HK-2 (cell line): ENCODE results near the gene TENM4.
"Not testable (repeated sequence)": the region's sequence is repeated elsewhere in the genome, so short reads cannot be mapped to it uniquely, and the experiment has no call there.

Experiments
- DNase-seq: peaks from one replicate; pipeline ENCODE4 v3.0.0-alpha.2; 2018; ENCODE audit not compliant: unreplicated experiment

The TENM4 gene

DNA sequence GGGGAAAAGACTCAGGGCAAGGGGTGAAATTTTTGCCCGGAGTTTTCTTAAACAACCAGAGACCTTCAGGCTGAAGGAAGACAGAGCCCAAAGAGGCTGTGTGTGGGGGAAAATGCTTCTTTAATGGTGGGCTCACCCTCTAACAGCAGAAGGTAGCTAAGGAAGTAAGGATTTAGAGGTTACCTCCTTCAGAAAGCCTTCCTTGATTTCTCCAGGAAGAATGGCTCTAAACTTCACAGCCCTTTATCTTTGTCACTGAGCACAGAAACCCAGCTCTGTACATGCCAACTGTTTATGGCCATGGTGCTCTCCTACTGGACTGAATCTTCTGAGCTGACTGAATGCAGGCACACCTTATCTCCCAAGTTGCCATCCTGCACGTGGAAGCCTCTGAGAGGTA is 196.0 kb downstream of the TENM4 start:
- no peak for DNase-seq

DNA sequence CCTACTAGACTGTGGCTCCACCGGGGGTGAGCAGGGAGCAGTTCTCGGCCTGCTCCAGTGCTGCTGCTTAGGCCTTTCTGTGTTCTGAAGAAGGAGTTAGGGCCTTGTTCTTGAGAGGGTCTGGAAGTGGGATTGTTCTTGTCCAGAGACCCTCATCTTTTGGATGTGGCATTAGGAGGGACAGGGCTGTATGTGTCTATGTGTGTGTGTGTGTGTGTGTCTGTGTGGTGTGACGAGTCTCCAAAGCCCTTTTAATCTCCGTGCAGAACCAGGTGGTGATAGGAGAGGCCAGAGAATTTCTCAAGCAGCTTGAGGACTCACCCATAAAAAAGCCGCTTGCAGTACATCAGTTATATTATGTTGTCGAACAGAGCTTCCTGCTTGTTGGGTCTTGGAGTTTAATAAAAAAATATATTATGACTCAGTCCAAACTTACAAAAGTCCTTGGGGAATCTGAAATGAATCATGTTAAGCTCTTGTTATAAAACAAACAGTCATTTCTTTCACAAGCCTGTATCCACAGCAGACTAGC is 196.5 kb downstream of the TENM4 start:
- no peak for DNase-seq

DNA sequence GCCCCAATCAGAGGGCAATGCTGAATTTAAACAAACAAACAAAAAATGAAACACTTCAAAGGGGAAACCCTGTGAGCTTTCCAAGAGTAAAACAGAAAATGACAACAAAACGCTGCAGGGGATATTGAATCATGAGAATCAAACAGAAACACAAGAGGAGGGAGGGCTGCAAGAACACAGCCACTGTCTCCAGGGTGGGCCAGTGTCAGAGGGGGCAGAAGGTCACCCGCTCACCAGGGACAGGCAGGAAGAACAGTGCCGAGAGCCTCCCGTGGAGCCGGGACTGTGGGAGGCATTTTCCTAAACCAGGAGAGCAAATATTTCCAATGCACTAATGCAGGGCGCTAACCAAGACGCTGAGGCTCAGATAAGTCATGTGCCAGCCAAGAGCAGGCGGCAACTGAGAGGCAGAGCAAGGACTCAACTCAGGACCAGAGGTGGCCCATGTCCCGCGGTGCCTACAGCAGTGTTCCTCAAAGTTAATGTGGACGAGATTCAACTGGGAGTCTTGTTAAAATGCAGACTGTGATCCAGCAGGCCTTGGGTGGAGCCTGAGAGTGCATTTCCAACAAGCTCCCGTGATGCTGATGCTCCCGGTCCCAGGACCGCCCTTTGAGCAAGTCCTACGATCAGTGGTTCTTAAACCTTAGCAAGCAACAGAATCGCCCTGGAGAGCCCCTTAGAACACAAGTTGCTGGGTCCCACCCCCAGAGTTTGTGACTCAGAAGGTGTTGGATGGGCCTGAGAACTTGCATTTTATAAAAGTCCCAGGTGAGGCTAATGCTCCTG is 197.2 kb downstream of the TENM4 start:
- DNase-seq = no peak

DNA sequence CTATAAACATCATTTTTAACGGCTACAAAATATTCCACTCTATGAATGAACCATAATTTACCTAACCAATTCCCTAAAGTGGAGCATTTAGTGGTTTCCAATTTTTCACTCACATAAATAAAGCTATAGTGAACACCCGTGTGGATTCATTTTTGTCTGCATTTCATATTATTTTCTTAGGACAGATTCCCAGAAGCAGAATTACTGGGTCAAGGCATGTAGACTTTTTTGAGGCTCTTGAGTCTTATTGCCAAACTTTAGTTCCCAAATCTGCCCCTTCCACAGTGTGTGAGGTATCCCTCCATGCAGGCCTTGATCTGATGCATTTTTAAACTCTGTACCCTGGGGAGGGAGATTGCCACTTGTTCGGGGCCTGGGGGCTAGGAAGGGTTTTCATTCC is 198.2 kb downstream of the TENM4 start:
- DNase-seq = no peak

DNA sequence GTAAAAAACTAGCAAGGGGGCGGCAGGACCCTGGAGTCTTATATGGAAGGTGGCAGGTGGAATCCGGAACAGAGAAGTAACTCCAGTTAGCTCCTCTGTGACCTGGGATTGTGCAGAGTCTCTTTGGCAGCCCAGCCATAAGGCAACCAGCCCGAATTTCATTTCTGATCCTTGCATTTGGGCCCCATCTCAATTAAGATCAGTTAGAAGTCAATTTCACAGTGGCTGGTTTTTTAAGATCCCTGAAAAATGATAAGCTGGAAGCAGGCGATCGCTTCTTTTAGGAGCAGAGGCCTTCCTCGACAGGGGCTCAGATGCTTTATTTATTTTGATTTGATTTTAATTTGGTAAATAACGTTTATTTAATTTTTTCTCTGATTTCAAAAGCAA is 199.0 kb downstream of the TENM4 start:
- no peak for DNase-seq

- DNase-seq = no peak
Measured at GRCh38 chr11:79241205-79241851, 199.5 kb downstream of the TENM4 start.

GRCh38 chr11:79237703-79238102 is 203.1 kb downstream of the TENM4 start:
- DNase-seq = no peak

- no peak for DNase-seq
Measured at GRCh38 chr11:79237091-79237490, 203.7 kb downstream of the TENM4 start.

DNA sequence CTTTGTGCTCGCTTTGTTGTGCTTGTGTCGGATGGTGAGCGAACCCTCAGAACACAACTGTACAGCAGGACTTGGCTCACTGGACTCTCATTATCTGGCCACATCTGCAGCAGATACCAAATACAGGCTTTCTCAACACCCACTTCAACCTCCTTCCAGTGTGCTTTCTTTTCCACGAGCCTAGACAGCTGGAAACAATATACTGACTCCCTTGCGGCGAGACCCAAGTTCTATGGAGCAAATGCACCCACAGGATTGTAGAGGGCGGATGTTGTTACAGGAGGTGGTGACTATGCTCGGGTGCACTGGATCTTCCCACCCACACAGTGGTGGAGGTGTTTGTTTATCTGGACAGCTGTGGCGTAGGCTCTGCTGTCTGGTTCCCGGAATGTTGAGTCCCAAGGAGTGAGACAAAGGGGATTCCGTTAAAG is 204.3 kb downstream of the TENM4 start:
- DNase-seq = no peak

GRCh38 chr11:79235696-79236095 is 205.1 kb downstream of the TENM4 start:
- no peak for DNase-seq

DNA sequence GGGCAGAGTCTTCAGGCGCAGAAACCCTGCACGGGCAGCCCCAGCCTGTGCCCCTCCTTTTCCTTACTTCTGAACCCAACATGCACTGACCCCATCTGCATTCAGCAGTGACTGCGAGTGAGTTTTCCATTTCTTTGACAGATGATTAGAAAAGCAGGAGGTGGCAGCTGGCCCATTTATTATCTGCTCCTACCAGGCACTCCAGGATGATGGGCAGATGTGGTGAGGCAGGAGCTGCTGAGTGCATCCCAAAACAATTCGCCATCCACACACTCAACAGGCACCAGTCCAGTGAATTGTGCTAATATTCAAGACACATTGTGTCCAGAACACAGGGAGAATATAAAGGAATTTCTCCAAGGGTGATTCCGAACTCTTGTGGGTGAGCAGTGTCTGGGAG is 208.5 kb downstream of the TENM4 start:
- DNase-seq = no peak

DNA sequence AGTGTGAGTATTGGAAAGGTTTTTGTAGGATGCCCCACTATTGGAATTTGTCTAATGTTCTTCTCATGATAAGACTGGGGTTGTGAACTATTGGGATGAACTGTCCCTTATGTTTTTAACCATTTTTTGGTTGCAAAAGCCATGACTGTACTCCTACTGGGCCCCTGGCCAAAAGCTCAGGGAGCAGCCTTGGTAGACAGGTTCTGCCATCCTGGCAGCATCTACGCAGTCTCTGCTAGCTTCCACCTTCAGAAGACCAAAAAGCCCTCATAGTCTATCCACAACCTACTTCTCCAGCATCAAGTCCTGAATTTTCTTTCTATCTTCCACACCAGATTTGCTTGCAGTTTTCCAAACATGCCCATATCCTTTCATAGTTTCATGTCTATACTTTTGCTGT is 211.8 kb downstream of the TENM4 start:
- no peak for DNase-seq

- DNase-seq = no peak
Measured at GRCh38 chr11:79227767-79228755, 212.8 kb downstream of the TENM4 start.

DNA sequence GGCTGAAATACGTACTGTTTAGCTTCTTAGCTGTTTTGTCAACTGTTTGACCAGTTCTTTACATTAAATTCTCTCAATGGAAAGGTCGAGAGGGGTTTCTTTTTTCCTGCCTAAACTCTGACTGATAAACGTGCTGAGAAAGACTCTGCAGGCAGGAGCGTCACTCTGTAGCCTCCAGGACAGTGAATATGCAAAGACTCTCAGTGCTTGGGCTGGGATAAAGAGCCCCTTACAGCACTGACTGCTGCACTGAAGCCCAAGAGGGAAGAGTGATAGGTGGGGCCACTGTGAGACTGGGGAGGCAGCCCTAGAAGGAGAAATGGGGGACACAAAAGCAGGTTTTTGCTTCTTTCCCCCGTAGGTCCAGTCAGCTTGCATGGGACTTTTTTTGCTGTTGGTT is 213.5 kb downstream of the TENM4 start:
- no peak for DNase-seq

- no peak for DNase-seq
Measured at GRCh38 chr11:79226126-79226525, 214.7 kb downstream of the TENM4 start.

- DNase-seq = not testable (repeated sequence)
Measured at GRCh38 chr11:79222163-79222562, 218.7 kb downstream of the TENM4 start.

DNA sequence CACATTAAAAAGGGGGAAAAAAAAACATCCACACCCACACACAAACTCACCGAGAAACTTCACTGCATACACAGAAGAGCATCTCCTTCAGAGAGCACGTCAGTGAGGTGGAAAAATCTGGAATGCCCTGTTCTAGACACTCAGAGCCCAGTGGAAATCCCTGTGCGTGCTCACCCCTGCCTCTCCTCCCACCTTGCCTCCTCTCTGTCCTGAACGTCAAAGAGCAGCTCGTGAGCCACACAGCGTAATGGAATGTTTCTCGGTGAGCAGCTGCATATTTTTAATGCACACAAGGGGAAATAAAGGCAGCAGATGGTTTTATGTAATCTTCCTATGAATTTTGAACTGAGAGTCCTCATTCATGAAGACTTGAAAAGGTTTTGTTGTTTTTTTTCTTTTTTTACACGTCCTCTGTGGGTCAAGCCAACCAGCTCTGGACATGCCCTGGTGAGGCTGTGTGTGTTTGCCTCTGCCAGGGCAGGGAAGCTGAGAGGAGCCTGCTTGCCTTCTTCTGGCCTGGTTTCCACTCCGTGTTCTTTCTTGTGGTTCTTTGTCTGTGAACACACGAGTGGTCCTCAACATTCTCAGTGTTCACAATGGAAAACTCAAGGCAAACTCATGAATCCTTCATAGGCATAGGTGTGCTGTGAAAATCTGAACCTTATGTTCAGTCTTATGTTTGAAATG is 219.2 kb downstream of the TENM4 start:
- no peak for DNase-seq

GRCh38 chr11:79220171-79220570 is 220.7 kb downstream of the TENM4 start:
- DNase-seq = no peak

GRCh38 chr11:79219186-79220045 is 221.4 kb downstream of the TENM4 start:
- DNase-seq = no peak

DNA sequence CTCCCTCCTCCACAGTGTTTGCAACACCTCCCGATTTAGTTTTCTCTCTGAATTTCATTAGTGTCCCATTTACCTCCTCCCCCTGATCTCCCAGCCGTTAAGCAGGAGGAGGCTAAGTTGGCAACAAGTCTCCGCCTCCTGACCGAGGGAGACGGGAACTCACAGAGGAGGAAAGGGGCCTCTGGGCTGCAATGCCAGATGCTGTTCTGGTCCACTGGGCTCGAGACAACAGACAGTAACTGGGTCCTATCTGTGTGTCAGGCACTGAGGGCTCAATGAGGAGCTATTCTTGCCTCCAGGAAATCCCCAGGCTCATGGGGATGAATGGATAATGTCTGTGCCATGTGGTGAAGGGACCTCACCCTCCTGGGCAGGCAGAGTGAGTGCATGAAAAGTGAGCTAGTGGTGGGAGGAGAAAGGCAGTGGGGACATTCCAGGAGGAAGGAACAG is 228.1 kb downstream of the TENM4 start:
- DNase-seq = peak; percentile 29
